IMR-90 (cell line): ENCODE results near the gene EXOSC1. TPM values are rescaled to one million over a fixed set of nuclear protein-coding genes. Genes with fewer than 3 reads are reported as not detected.

ENCODE experiments used
- ATAC-seq: fragments of 200-7000 bp; cut with Tn5 transposase; 2 replicates; pipeline ENCODE4 v1.9.1; 2020; ENCODE audit warnings: low read depth, mild to moderate bottlenecking, moderate library complexity
- BruUV-seq: library from RNA; stranded (reverse); fragments of 400-500 nt; replicated peaks from 2 replicates; lab custom pipeline; 2021; lab: Mats Ljungman, UMichigan
- CTCF ChIA-PET: fragments of 300-600 bp; formaldehyde crosslinking; extraction: SDS; loops from one replicate; lab custom pipeline; 2021; ENCODE audit warnings: antibody characterized with exemption; lab: Yijun Ruan, JAX
- POLR2A ChIA-PET: fragments of 300-600 bp; sonication (Branson Sonifier 250); formaldehyde crosslinking; loops from one replicate; lab custom pipeline; 2022; ENCODE audit warnings: antibody characterized with exemption; ENCODE audit not compliant: unreplicated experiment; lab: Charles Lee
- DNase-seq: peaks from one replicate; pipeline ENCODE4 v3.0.0; 2013
- H2AFZ ChIP-seq: replicated peaks from 2 replicates; pipeline ENCODE3; 2013; ENCODE audit warnings: low read length, mild to moderate bottlenecking; ENCODE audit not compliant: poor library complexity
- H2AK5ac ChIP-seq: 2 replicates; pipeline ENCODE4 v1.6.1; 2013; ENCODE audit warnings: low read depth, low read length, inconsistent platforms
- H2AK9ac ChIP-seq: replicated peaks from 2 replicates; pipeline ENCODE3; 2013; ENCODE audit warnings: mild to moderate bottlenecking, low read depth, low read length, moderate library complexity; ENCODE audit not compliant: poor library complexity
- H2BK120ac ChIP-seq: 2 replicates; pipeline ENCODE4 v1.6.1; 2013; ENCODE audit warnings: low read depth, low read length, inconsistent platforms
- H2BK15ac ChIP-seq: 3 replicates; pipeline ENCODE4 v1.6.1; 2013; ENCODE audit warnings: low read depth, low read length, inconsistent platforms
- H2BK20ac ChIP-seq: 2 replicates; pipeline ENCODE4 v1.6.1; 2013; ENCODE audit warnings: low read depth, mild to moderate bottlenecking, inconsistent platforms, low read length, moderate library complexity
- H2BK5ac ChIP-seq: 2 replicates; pipeline ENCODE4 v1.6.1; 2013; ENCODE audit warnings: mild to moderate bottlenecking, low read depth, low read length, inconsistent platforms; ENCODE audit not compliant: poor library complexity, severe bottlenecking
- H3K14ac ChIP-seq: replicated peaks from 2 replicates; pipeline ENCODE4 v1.6.1; 2013; ENCODE audit warnings: low read depth, low read length, inconsistent platforms
- H3K18ac ChIP-seq: 2 replicates; pipeline ENCODE4 v1.6.1; 2013; ENCODE audit warnings: low read depth, low read length, control low read depth
- H3K23ac ChIP-seq: 2 replicates; pipeline ENCODE4 v1.6.1; 2013; ENCODE audit warnings: low read depth, low read length, inconsistent platforms
- H3K27ac ChIP-seq: 2 replicates; pipeline ENCODE4 v1.5.1; 2013; ENCODE audit warnings: mild to moderate bottlenecking, control low read depth, low read length; ENCODE audit not compliant: insufficient read depth
- H3K27me3 ChIP-seq: 2 replicates; pipeline ENCODE4 v1.6.1; 2013; ENCODE audit warnings: low read length; ENCODE audit not compliant: control insufficient read depth, insufficient read depth
- H3K36me3 ChIP-seq: 2 replicates; pipeline ENCODE4 v1.6.1; 2013; ENCODE audit warnings: low read length, mixed read lengths; ENCODE audit not compliant: control insufficient read depth, insufficient read depth
- H3K4ac ChIP-seq: 2 replicates; pipeline ENCODE4 v1.6.1; 2013; ENCODE audit warnings: low read depth, low read length, inconsistent platforms
- H3K4me1 ChIP-seq: 2 replicates; pipeline ENCODE4 v1.6.1; 2013; ENCODE audit warnings: low read length, mixed read lengths; ENCODE audit not compliant: control insufficient read depth, insufficient read depth
- H3K4me2 ChIP-seq: 2 replicates; pipeline ENCODE4 v1.6.1; 2013; ENCODE audit warnings: low read depth, mild to moderate bottlenecking, control low read depth, low read length, moderate library complexity
- H3K4me3 ChIP-seq: 2 replicates; pipeline ENCODE4 v1.5.1; 2013; ENCODE audit warnings: low read depth, mild to moderate bottlenecking, control low read depth, low read length, moderate library complexity; ENCODE audit not compliant: insufficient read depth
- H3K56ac ChIP-seq: 2 replicates; pipeline ENCODE4 v1.6.1; 2013; ENCODE audit warnings: low read length, inconsistent platforms; ENCODE audit not compliant: insufficient read depth; ENCODE audit errors: extremely low read depth
- H3K79me1 ChIP-seq, 2 experiments: 2 replicates each; pipeline ENCODE4 v1.6.1; 2013; ENCODE audit warnings: low read length in 2 of 2, inconsistent platforms in 1 of 2, low read depth in 1 of 2
- H3K9ac ChIP-seq: 2 replicates; pipeline ENCODE4 v1.6.1; 2013; ENCODE audit warnings: low read depth, low read length, control low read depth
- H3K9me1 ChIP-seq: 2 replicates; pipeline ENCODE4 v1.6.1; 2013; ENCODE audit warnings: low read length, inconsistent platforms; ENCODE audit not compliant: insufficient read depth
- H3K9me3 ChIP-seq: 2 replicates; pipeline ENCODE4 v1.6.1; 2013; ENCODE audit warnings: low read length; ENCODE audit not compliant: control insufficient read depth, insufficient read depth
- H4K20me1 ChIP-seq: 2 replicates; pipeline ENCODE4 v1.6.1; 2013; ENCODE audit warnings: low read length, inconsistent platforms; ENCODE audit not compliant: insufficient read depth
- H4K5ac ChIP-seq: 2 replicates; pipeline ENCODE4 v1.6.1; 2013; ENCODE audit warnings: mild to moderate bottlenecking, low read depth, low read length, control low read depth
- H4K8ac ChIP-seq, 2 experiments: 2 replicates each; pipeline ENCODE4 v1.6.1; 2013; ENCODE audit warnings: low read depth in 2 of 2, low read length in 2 of 2, control low read depth in 1 of 2, inconsistent platforms in 1 of 2
- H4K91ac ChIP-seq: 2 replicates; pipeline ENCODE4 v1.6.1; 2013; ENCODE audit warnings: low read depth, low read length, inconsistent platforms; ENCODE audit not compliant: insufficient read depth
- BHLHE40 ChIP-seq: fragments of 150-350 bp; IDR thresholded peaks from 2 replicates; pipeline ENCODE4 v1.6.1; 2016; ENCODE audit warnings: mild to moderate bottlenecking, low read depth, low read length
- NFE2L2 ChIP-seq: fragments of 150-350 bp; IDR thresholded peaks from 2 replicates; pipeline ENCODE4 v1.6.1; 2016; ENCODE audit warnings: low read depth, mild to moderate bottlenecking, low read length
- POLR2A ChIP-seq: IDR thresholded peaks from 2 replicates; pipeline ENCODE4 v1.6.1; 2012; ENCODE audit warnings: mild to moderate bottlenecking, low read depth, low read length
- RCOR1 ChIP-seq: IDR thresholded peaks from 2 replicates; pipeline ENCODE4 v1.6.1; 2012; ENCODE audit warnings: mild to moderate bottlenecking, low read length, improper control_type of control experiment; ENCODE audit not compliant: insufficient replicate concordance
- SMC3 ChIP-seq: fragments of 150-350 bp; IDR thresholded peaks from 2 replicates; pipeline ENCODE4 v1.6.1; 2016; ENCODE audit warnings: low read depth, mild to moderate bottlenecking, antibody characterized with exemption, low read length, moderate library complexity
- USF2 ChIP-seq: fragments of 150-350 bp; IDR thresholded peaks from 2 replicates; pipeline ENCODE4 v1.6.1; 2017; ENCODE audit warnings: mild to moderate bottlenecking, antibody characterized with exemption, low read length, low read depth
- WGBS, 2 experiments: methylation state at CpG; one replicate each; pipeline versions ENCODE4 v1.1.5 to v1.1.7; 2013; ENCODE audit warnings: missing lambda C conversion rate in 2 of 2; ENCODE audit not compliant: insufficient read length in 1 of 2; ENCODE audit errors: extremely low coverage in 2 of 2; 5-methylcytosine and 5-hydroxymethylcytosine counted together
- dilution Hi-C: fragments of 300-500 bp; cut with HindIII; formaldehyde crosslinking; loops from one replicate; pipeline ENCODE4 v1.14.3; 2018; ENCODE audit warnings: low sequenced_read_pairs; ENCODE audit not compliant: unreplicated experiment
- in situ Hi-C: fragments of 300-500 bp; cut with MboI; formaldehyde crosslinking; loops from 3 replicates; pipeline ENCODE4 v1.14.3; 2019; ENCODE audit warnings: low sequenced_read_pairs, inconsistent platforms, mixed read lengths
- intact Hi-C: fragments of 100-400 bp; cut with micrococcal nuclease; formaldehyde crosslinking; loops from 2 replicates; pipeline ENCODE4 v1.10.0; 2022
- polyA plus RNA-seq, 3 experiments: library from polyadenylated mRNA; depleted of rRNA; stranded (reverse); fragments of >200 nt; gene quantifications; 2 replicates each; pipeline ENCODE4 v1.2.3, GENCODE V29; 2012; ENCODE audit warnings: low replicate concordance in 1 of 3
- total RNA-seq: library from RNA; depleted of rRNA; stranded (reverse); fragments of >200 nt; gene quantifications from 2 replicates; pipeline ENCODE4 v1.2.3, GENCODE V29; 2012

EXOSC1 gene
- total and polyA plus RNA-seq, 2 of the 4 experiments (the other 2 are of a cell fraction): 49.7 to 51.6 TPM

GRCh38 chr10:97483506-97483905, 37.7 kb upstream of the EXOSC1 start:
- no peak overlapping the region; the same call in 1 of the 2 replicates for H3K4ac ChIP-seq
- peaks cover 7% of the 10 kb centered on the region for H3K4me1 ChIP-seq
- peak overlapping the region; percentile 47 for H3K23ac ChIP-seq
- no peak overlapping the region for H4K5ac ChIP-seq
- no peak overlapping the region for H2AFZ ChIP-seq
- H3K27ac ChIP-seq: no peak overlapping the region
- no peak overlapping the region for H3K4me3 ChIP-seq
- intact Hi-C loops: no loop called here
- dilution Hi-C loops: no loop called here
- ATAC-seq (no peak), DNase-seq (peak; percentile 58)
- H4K91ac ChIP-seq: no peak overlapping the region
- no TSS peak for BruUV-seq
- peaks cover 18% of the 10 kb centered on the region for H3K9me1 ChIP-seq
- H3K27me3 ChIP-seq: no peaks in the 10 kb centered on the region
- H3K36me3 ChIP-seq: peaks cover 20% of the 10 kb centered on the region
- peak overlapping the region; percentile 63 for H2AK9ac ChIP-seq
- no peak overlapping the region for H2BK120ac ChIP-seq
- no peak overlapping the region for H3K9ac ChIP-seq
- no peaks in the 10 kb centered on the region for H3K9me3 ChIP-seq
- H3K79me1 ChIP-seq: peaks cover 21 to 75% of the 10 kb centered on the region in 2 experiments
- no peak overlapping the region for H3K56ac ChIP-seq
- no peak overlapping the region for H3K18ac ChIP-seq
- H2BK5ac ChIP-seq: peak overlapping the region; percentile 1
- no peak overlapping the region for H3K14ac ChIP-seq
- H3K4me2 ChIP-seq: no peak overlapping the region
- H2BK15ac ChIP-seq: no peak overlapping the region
- CTCF ChIA-PET: no interaction called here
- H2AK5ac ChIP-seq: no peak overlapping the region
- POLR2A ChIA-PET: no interaction called here
- no CpG with 5 or more reads among the region's 3 CpGs for WGBS, 2 experiments
- no peak for TF ChIP-seq SMC3
- TF ChIP-seq RCOR1: no peak
- TF ChIP-seq POLR2A: no peak
- no peak for TF ChIP-seq NFE2L2
- TF ChIP-seq USF2: no peak
- TF ChIP-seq BHLHE40: no peak
- H4K8ac ChIP-seq: no peak overlapping the region
- H4K20me1 ChIP-seq: peaks cover 30% of the 10 kb centered on the region
- no peak overlapping the region for H2BK20ac ChIP-seq
- in situ Hi-C loops: no loop called here
